Measurements from ENCODE around the gene ODAD2.
A peak's percentile ranks its signal among the peaks of the same experiment; 100 is the strongest.

ODAD2 gene, protein sequence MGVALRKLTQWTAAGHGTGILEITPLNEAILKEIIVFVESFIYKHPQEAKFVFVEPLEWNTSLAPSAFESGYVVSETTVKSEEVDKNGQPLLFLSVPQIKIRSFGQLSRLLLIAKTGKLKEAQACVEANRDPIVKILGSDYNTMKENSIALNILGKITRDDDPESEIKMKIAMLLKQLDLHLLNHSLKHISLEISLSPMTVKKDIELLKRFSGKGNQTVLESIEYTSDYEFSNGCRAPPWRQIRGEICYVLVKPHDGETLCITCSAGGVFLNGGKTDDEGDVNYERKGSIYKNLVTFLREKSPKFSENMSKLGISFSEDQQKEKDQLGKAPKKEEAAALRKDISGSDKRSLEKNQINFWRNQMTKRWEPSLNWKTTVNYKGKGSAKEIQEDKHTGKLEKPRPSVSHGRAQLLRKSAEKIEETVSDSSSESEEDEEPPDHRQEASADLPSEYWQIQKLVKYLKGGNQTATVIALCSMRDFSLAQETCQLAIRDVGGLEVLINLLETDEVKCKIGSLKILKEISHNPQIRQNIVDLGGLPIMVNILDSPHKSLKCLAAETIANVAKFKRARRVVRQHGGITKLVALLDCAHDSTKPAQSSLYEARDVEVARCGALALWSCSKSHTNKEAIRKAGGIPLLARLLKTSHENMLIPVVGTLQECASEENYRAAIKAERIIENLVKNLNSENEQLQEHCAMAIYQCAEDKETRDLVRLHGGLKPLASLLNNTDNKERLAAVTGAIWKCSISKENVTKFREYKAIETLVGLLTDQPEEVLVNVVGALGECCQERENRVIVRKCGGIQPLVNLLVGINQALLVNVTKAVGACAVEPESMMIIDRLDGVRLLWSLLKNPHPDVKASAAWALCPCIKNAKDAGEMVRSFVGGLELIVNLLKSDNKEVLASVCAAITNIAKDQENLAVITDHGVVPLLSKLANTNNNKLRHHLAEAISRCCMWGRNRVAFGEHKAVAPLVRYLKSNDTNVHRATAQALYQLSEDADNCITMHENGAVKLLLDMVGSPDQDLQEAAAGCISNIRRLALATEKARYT

DNA sequence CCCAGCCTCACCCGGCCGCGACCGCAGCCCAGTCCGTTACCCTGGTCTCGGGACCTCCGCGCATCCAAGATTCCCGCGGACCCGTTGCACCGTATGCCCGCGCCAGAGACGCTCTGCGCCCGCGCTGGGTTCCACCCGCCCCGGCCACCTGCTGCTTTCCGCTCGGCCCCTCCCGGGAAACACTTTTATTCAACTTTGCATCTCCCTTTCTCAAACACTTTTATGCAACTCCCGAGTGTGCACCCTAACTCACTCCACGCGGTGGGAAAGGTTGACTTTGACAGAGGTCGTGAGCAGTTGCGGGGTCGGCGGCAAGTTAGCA is at the start of gene ODAD2:
TSS of gene ODAD2 (minus strand) at position 126 of the 322 bp plus-strand sequence. CDS start 3,937 bp downstream, outside the sequence.
- DNase-seq (ENCODE audit: extremely low spot score) = no peak
- peak; percentile 25; the same call in 1 of the 2 replicates for TF ChIP-seq L3MBTL2 (conservative IDR thresholded peaks at IDR 0.05)
- TF ChIP-seq ARNT (IDR thresholded peaks at IDR 0.05) = no peak
- ChIA-PET CTCF (no interaction called here), POLR2A (no interaction called here)

DNA sequence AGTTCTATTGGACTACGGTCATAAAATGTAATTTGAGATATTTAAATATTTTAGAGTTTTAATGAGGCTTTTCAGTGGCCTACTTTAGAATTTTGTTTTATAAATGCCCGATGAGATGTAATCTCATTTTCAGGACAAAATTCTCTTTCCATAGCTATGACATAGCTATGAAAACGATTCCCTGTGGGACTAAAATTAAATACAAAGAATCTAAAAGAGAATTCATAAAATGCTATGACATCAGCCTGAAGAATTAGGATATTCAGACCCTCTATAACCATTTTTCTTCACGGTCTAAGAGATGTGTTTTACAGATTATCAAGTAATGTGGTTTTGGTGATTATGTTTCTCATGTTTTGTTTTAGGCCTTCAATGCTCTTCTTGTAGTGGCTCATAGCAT is 48.2 kb upstream of the ODAD2 start:
- POLR2A ChIA-PET = no interaction called here
- CTCF ChIA-PET = no interaction called here
- DNase-seq (ENCODE audit: extremely low spot score) = no peak
- TF ChIP-seq ARNT (IDR thresholded peaks at IDR 0.05) (no peak), TARDBP (IDR thresholded peaks at IDR 0.05) (no peak), NFRKB (IDR thresholded peaks at IDR 0.05) (no peak), LEF1 (IDR thresholded peaks at IDR 0.05; ENCODE audit: borderline replicate concordance) (no peak), FOXM1 (IDR thresholded peaks at IDR 0.05; ENCODE audit: borderline replicate concordance) (no peak), SP1 (IDR thresholded peaks at IDR 0.05) (no peak), CTBP1 (IDR thresholded peaks at IDR 0.05; ENCODE audit: borderline replicate concordance) (no peak)
- TF ChIP-seq, protein P1, sequence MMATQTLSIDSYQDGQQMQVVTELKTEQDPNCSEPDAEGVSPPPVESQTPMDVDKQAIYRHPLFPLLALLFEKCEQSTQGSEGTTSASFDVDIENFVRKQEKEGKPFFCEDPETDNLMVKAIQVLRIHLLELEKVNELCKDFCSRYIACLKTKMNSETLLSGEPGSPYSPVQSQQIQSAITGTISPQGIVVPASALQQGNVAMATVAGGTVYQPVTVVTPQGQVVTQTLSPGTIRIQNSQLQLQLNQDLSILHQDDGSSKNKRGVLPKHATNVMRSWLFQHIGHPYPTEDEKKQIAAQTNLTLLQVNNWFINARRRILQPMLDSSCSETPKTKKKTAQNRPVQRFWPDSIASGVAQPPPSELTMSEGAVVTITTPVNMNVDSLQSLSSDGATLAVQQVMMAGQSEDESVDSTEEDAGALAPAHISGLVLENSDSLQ (IDR thresholded peaks at IDR 0.05) = no peak

DNA sequence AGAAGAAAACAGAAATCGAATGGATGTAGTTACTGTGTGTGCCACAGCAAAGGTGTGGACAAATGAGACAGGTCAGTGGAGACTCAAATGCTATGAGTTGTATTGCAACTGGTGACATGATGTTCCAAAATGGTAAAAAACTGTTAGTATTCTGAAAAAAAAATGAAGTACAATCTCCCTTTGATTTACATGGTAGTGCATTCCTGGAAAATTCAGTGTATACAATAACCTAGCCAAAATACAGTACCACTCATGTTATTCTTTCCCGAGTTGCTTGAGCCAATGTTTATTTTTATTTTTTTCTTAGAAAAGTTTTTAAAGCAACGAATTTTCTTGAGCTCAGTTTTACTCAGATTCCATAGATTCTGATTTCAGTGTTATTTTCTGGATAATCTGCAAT is 47.7 kb upstream of the ODAD2 start:
- ChIA-PET POLR2A (no interaction called here), CTCF (no interaction called here)
- TF ChIP-seq LEF1 (IDR thresholded peaks at IDR 0.05; ENCODE audit: borderline replicate concordance) (no peak), ARNT (IDR thresholded peaks at IDR 0.05) (no peak), TARDBP (IDR thresholded peaks at IDR 0.05) (no peak), L3MBTL2 (conservative IDR thresholded peaks at IDR 0.05) (no peak), ELF4 (IDR thresholded peaks at IDR 0.05) (no peak), SUZ12 (IDR thresholded peaks at IDR 0.05) (no peak), ZNF384 (IDR thresholded peaks at IDR 0.05) (no peak), FOXA1 (IDR thresholded peaks at IDR 0.05) (no peak), SP1 (IDR thresholded peaks at IDR 0.05) (no peak), NFRKB (IDR thresholded peaks at IDR 0.05) (no peak)
- TF ChIP-seq, protein P1 (IDR thresholded peaks at IDR 0.05) = no peak
- no peak for DNase-seq (ENCODE audit: extremely low spot score)

DNA sequence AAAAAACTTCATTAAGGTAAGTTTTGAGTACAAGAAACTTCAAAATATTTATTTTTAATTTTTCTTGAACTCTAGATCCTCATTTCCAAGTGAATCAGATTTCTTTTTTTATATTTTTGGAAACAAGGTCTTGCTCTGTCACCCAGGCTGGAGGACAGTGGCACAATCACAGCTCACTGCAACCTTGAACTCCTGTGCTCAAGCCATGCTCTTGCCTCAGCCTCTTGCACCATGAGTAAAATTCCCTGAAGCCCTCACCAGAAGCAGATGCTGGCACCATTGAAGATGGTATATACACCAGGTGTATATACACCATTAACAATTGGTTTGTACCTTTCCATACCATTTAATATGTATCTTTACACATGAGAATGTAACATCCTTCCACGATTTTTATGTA is 45.1 kb upstream of the ODAD2 start:
- no peak for DNase-seq (ENCODE audit: extremely low spot score)
- TF ChIP-seq TARDBP (IDR thresholded peaks at IDR 0.05) (no peak), LEF1 (IDR thresholded peaks at IDR 0.05; ENCODE audit: borderline replicate concordance) (no peak), FOXM1 (IDR thresholded peaks at IDR 0.05; ENCODE audit: borderline replicate concordance) (no peak), ARNT (IDR thresholded peaks at IDR 0.05) (no peak)
- ChIA-PET CTCF (no interaction called here), POLR2A (no interaction called here)

DNA sequence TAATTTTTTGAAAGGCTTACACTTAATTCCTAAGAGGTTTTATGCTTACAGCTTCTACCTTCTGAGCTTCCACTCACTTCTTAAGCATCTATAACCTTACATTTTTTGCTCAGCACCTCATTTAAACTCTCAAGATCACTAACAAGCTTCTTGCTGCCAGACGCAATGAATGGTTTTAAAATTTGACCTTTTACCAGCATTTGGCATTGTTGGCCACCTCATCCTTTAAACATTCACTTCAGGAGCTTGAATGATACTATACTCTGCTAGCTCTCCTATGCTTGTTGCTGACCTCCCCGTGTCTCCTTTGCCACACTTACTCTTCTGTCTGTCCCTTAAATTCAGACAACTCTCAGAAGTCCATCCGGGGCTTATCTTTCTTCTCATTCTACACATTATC is 37.7 kb upstream of the ODAD2 start:
- no peak for DNase-seq (ENCODE audit: extremely low spot score)
- CTCF ChIA-PET = no interaction called here
- POLR2A ChIA-PET = no interaction called here
- TF ChIP-seq L3MBTL2 (conservative IDR thresholded peaks at IDR 0.05) (no peak), ARNT (IDR thresholded peaks at IDR 0.05) (no peak), HDGF (IDR thresholded peaks at IDR 0.05; ENCODE audit: borderline replicate concordance) (no peak), CTBP1 (IDR thresholded peaks at IDR 0.05; ENCODE audit: borderline replicate concordance) (no peak), BHLHE40 (IDR thresholded peaks at IDR 0.05; ENCODE audit: borderline replicate concordance) (no peak), NFRKB (IDR thresholded peaks at IDR 0.05) (no peak), LEF1 (IDR thresholded peaks at IDR 0.05; ENCODE audit: borderline replicate concordance) (no peak)

DNA sequence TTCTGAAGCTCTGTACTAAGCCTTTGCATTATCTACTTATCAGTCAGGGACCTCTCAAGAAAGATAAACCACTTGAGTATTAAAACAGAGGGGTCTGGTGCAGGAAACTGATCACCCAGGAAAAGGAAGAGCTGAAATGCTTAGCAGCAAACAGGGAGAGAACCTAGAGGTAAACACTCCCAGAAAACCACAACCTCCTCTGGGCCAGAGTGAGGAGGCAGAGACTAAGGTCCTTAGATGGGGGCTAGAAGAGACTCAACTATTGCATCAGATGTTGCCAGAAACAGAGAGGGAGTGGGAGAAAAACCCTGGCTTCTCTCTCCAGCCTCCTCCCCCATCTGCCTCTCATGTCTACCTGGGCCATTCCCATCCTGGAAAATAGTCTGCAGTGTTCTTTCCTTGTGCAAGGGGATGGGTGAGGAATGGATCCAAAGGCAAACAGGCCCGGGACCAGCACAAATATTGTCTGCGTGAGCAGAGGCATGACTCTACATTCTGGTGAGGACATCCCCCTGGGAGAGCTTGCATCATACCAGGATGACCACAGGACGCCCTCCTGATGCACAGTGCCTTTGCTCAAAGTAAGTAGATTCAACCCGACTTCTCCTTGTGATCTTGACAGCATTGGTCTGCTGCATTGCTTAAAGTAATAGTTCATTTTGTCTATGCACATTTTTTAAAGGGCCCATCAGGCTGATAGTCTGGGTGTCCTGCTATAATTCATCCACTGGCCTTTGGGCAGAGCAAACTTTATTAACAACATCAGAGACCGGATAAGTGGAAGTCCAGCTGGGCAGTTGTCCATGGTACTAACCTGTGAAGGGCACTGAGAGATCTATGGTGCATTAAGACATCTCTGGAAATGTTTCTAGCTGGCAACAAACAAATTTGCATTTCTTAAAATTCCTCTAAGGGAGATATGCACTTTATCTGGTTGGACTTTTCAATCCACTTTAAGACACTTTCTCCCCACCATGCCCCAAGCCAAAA is 22.4 kb upstream of the ODAD2 start:
- TF ChIP-seq FOXM1 (IDR thresholded peaks at IDR 0.05; ENCODE audit: borderline replicate concordance) (no peak), L3MBTL2 (conservative IDR thresholded peaks at IDR 0.05) (no peak), TARDBP (IDR thresholded peaks at IDR 0.05) (no peak), FOXK2 (IDR thresholded peaks at IDR 0.05) (no peak), NFRKB (IDR thresholded peaks at IDR 0.05) (no peak), SUZ12 (IDR thresholded peaks at IDR 0.05) (no peak), BHLHE40 (IDR thresholded peaks at IDR 0.05; ENCODE audit: borderline replicate concordance) (no peak), ELF4 (IDR thresholded peaks at IDR 0.05) (no peak), CTBP1 (IDR thresholded peaks at IDR 0.05; ENCODE audit: borderline replicate concordance) (no peak), FOXA1 (IDR thresholded peaks at IDR 0.05) (no peak), LEF1 (IDR thresholded peaks at IDR 0.05; ENCODE audit: borderline replicate concordance) (no peak), ARNT (IDR thresholded peaks at IDR 0.05) (no peak), HDGF (IDR thresholded peaks at IDR 0.05; ENCODE audit: borderline replicate concordance) (no peak), SP1 (IDR thresholded peaks at IDR 0.05) (no peak), ZNF384 (IDR thresholded peaks at IDR 0.05) (no peak)
- TF ChIP-seq, protein P1 (IDR thresholded peaks at IDR 0.05) = no peak
- POLR2A ChIA-PET = no interaction called here
- CTCF ChIA-PET = no interaction called here
- no peak for DNase-seq (ENCODE audit: extremely low spot score)
